Measurements from ENCODE around the gene MC5R.

The MC5R gene

GRCh38 chr18:13871701-13872100 is 47.8 kb downstream of the MC5R start:
- H3K4me3 ChIP-seq (replicated peaks in 1 of 2; ENCODE audit: low read depth in 2 of 2, low read length in 2 of 2): no peak overlapping the region
- no peak for DNase-seq (ENCODE audit: low read depth in 2 of 2)
- TF ChIP-seq CTCF (IDR thresholded peaks at IDR 0.05; ENCODE audit: low read depth, low read length): no peak

- TF ChIP-seq CTCF (IDR thresholded peaks at IDR 0.05; ENCODE audit: low read depth, low read length): no peak
- DNase-seq (ENCODE audit: low read depth in 2 of 2): no peak
- H3K4me3 ChIP-seq (replicated peaks in 1 of 2; ENCODE audit: low read depth in 2 of 2, low read length in 2 of 2): no peak overlapping the region
These were observed 48.4 kb downstream of the MC5R start for GRCh38 chr18:13872373-13872772.

- no peak for TF ChIP-seq CTCF (IDR thresholded peaks at IDR 0.05; ENCODE audit: low read depth, low read length)
- no peak overlapping the region for H3K4me3 ChIP-seq (replicated peaks in 1 of 2; ENCODE audit: low read depth in 2 of 2, low read length in 2 of 2)
- DNase-seq (ENCODE audit: low read depth in 2 of 2): no peak
These were observed 49.0 kb downstream of the MC5R start for GRCh38 chr18:13872932-13873331.

GRCh38 chr18:13874558-13874957 is 50.6 kb downstream of the MC5R start:
- DNase-seq (ENCODE audit: low read depth in 2 of 2): no peak
- no peak for TF ChIP-seq CTCF (IDR thresholded peaks at IDR 0.05; ENCODE audit: low read depth, low read length)
- no peak overlapping the region for H3K4me3 ChIP-seq (replicated peaks in 1 of 2; ENCODE audit: low read depth in 2 of 2, low read length in 2 of 2)
